HG03558 (cell line): ENCODE measurements around the gene S1PR4.
"Not testable (repeated sequence)": the region's sequence is repeated elsewhere in the genome, so short reads cannot be mapped to it uniquely, and the experiment has no call there.

Experiments
- ATAC-seq: cut with Tn5 transposase; IDR thresholded peaks from one replicate; pipeline ENCODE4 v1.9.1; 2021; ENCODE audit warnings: moderate number of reproducible peaks; ENCODE audit not compliant: unreplicated experiment; ENCODE audit errors: extremely low read depth

The S1PR4 gene

GRCh38 chr19:3176715-3177501, 1.7 kb upstream of the S1PR4 start:
- no peak for ATAC-seq

- no peak for ATAC-seq
Measured at GRCh38 chr19:3178973-3179738, 587 bp downstream of the S1PR4 start.

GRCh38 chr19:3179739-3180293, 1.2 kb downstream of the S1PR4 start:
- no peak for ATAC-seq

- no peak for ATAC-seq
Measured at GRCh38 chr19:3183721-3184641, 5.4 kb downstream of the S1PR4 start.

- peak; percentile 11 for ATAC-seq
Measured at GRCh38 chr19:3184847-3185460, 6.4 kb downstream of the S1PR4 start.

GRCh38 chr19:3185461-3186159, 7.0 kb downstream of the S1PR4 start, which contains the start of gene NCLN:
TSS of gene NCLN (plus strand) at chr19:3185930. CDS start at chr19:3186031, 101 bp downstream.
- ATAC-seq, result peak; percentile 38

- no peak for ATAC-seq
Measured at GRCh38 chr19:3186160-3186688, 7.7 kb downstream of the S1PR4 start.

GRCh38 chr19:3186891-3187661, 8.5 kb downstream of the S1PR4 start:
- ATAC-seq, result no peak

GRCh38 chr19:3187662-3188511, 9.3 kb downstream of the S1PR4 start:
- ATAC-seq, result no peak

- no peak for ATAC-seq
Measured at GRCh38 chr19:3188627-3189596, 10.3 kb downstream of the S1PR4 start.

GRCh38 chr19:3189702-3190469, 11.3 kb downstream of the S1PR4 start:
- ATAC-seq, result no peak

- ATAC-seq, result no peak
Measured at GRCh38 chr19:3190470-3190770, 11.9 kb downstream of the S1PR4 start.

GRCh38 chr19:3190921-3191805, 12.6 kb downstream of the S1PR4 start:
- ATAC-seq, result no peak

GRCh38 chr19:3191806-3192104, 13.2 kb downstream of the S1PR4 start:
- not testable (repeated sequence) for ATAC-seq

- no peak for ATAC-seq
Measured at GRCh38 chr19:3192228-3192635, 13.7 kb downstream of the S1PR4 start.
